ENCODE data around the gene FOXF1. TPM values are rescaled to one million over a fixed set of nuclear protein-coding genes. Genes with fewer than 3 reads are reported as not detected.

The FOXF1 gene
- total RNA-seq, 1 donor from 2014 or later, result 0.69 TPM

DNA sequence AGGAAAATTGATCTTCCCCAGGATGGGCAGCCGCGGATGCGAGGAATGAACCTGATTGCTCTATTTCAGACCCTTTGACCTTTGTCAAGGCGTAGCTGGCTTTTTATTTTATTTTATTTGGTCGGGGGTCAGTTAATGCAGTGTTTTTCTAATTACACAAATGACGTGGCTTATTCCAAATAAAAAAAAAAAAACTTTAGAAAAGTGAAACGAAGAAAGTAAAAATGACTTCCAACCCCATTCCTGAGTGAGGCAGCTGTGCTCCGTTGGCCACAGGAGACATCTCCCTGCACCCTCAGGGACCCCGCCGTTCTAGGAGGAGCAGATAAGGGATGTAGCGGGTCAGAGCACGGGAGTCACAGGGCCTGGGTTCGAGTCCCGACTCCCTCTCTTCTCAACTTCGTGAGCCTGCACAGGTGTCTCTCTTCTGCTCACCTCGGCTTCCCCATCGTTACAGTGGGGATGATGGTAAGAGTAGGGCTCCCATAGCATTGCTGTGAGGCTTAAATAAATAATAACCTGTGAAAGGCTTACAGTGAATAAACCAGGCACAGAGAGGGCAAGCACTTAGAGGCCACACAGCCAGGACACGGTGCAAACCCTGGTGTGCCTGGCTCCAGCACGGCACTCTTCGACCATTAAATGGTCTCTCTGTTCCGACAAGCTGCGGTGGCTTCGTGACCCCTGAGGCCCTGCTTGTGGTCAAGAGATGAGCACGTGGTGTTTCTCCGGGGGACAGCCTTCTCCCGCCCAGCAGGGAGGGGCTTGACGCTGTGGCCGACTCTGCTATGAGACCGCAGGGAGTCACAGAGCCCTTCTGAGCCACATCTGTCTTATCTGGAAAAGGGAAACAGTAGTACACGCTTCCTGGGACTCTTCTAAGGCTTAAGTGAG, 10.2 kb downstream of the FOXF1 start:
- Mint-ChIP-seq H3K9me3 (ENCODE audit: unreplicated experiment) (no peaks in the 10 kb centered on the region), H3K4me3 (ENCODE audit: unreplicated experiment) (no peak overlapping the region), H3K4me1 (ENCODE audit: unreplicated experiment) (peaks cover 2% of the 10 kb centered on the region), H3K27me3 (ENCODE audit: unreplicated experiment) (peaks cover 15% of the 10 kb centered on the region), H3K36me3 (ENCODE audit: low read depth, unreplicated experiment) (no peaks in the 10 kb centered on the region), H3K27ac (ENCODE audit: unreplicated experiment) (no peak overlapping the region)
- no peak for DNase-seq (ENCODE audit: low spot score)
- TF ChIP-seq, protein P1, sequence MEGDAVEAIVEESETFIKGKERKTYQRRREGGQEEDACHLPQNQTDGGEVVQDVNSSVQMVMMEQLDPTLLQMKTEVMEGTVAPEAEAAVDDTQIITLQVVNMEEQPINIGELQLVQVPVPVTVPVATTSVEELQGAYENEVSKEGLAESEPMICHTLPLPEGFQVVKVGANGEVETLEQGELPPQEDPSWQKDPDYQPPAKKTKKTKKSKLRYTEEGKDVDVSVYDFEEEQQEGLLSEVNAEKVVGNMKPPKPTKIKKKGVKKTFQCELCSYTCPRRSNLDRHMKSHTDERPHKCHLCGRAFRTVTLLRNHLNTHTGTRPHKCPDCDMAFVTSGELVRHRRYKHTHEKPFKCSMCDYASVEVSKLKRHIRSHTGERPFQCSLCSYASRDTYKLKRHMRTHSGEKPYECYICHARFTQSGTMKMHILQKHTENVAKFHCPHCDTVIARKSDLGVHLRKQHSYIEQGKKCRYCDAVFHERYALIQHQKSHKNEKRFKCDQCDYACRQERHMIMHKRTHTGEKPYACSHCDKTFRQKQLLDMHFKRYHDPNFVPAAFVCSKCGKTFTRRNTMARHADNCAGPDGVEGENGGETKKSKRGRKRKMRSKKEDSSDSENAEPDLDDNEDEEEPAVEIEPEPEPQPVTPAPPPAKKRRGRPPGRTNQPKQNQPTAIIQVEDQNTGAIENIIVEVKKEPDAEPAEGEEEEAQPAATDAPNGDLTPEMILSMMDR (IDR thresholded peaks at IDR 0.05; ENCODE audit: unreplicated experiment), result peak; percentile 10

DNA sequence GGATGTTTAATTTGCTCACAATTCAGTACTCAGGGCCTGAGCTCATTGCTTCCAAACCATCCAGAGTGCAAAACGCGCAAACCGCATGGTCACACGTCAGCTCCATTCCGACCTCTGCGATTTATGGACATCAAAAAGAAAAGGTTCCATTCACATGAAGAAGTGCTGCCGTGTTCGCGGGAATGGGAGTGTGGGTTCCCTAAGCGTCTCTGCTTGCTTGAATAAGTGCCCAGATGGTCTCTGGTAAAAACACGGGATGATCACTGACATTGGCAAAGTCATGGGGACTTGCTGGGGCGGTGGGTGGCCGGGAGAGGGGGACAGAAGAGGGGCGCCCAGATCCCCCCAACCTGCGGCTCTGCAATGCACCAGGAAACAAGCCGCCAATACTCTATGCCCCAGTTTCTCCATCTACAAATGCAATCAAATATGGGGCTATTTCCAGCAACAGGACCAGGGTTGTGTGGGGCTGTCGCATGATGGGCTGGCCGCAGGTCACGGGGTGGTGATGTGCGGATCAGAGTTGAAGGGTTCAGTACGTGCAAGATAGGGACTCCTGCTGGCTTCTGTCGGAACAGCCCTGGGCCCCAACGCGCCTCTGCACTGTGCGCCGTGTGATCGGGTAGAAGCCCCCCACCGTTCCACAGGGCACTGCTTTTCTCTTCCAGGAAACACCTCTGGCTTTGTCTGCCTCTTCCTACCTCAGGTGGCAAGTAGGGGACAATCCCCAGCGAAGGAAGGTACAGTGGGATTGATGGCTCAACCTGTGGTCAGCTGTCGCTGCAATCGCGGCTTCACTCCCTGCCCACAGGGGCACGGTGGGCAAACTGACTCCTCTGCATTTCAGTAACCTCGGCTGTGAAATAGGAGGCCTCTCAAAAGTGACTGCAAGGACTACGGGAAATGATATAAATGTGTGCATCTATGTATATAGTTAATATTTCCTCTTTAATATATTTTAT, 11.2 kb downstream of the FOXF1 start:
- H3K27me3 Mint-ChIP-seq (ENCODE audit: unreplicated experiment), result peaks cover 15% of the 10 kb centered on the region
- H3K9me3 Mint-ChIP-seq (ENCODE audit: unreplicated experiment), result no peaks in the 10 kb centered on the region
- H3K4me3 Mint-ChIP-seq (ENCODE audit: unreplicated experiment), result no peak overlapping the region

DNA sequence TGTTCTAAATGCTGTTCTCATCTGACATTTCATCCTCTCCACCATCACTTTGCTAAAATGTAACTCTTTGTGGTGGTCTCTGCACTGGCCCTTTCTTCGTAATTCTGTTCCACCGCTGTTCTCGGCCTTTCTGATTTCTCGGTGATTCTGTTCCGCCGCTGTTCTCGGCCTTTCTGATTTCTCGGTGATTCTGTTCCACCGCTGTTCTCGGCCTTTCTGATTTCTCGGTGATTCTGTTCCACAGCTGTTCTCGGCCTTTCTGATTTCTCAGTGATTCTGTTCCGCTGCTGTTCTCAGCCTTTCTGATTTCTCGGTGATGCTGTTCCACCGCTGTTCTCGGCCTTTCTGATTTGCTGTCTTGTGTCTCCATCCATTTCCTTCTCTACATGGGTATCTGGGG, 12.3 kb downstream of the FOXF1 start:
- TF ChIP-seq, protein P1 (IDR thresholded peaks at IDR 0.05; ENCODE audit: unreplicated experiment), result no peak
- no peaks in the 10 kb centered on the region for H3K9me3 Mint-ChIP-seq (ENCODE audit: unreplicated experiment)
- H3K4me1 Mint-ChIP-seq (ENCODE audit: unreplicated experiment), result no peaks in the 10 kb centered on the region
- H3K36me3 Mint-ChIP-seq (ENCODE audit: low read depth, unreplicated experiment), result no peaks in the 10 kb centered on the region
- H3K4me3 Mint-ChIP-seq (ENCODE audit: unreplicated experiment), result no peak overlapping the region
- DNase-seq (ENCODE audit: low spot score), result no peak
- peaks cover 10% of the 10 kb centered on the region for H3K27me3 Mint-ChIP-seq (ENCODE audit: unreplicated experiment)
- no peak overlapping the region for H3K27ac Mint-ChIP-seq (ENCODE audit: unreplicated experiment)

More for the DNA sequence above, 11.2 kb downstream of the FOXF1 start:
- no peak for DNase-seq (ENCODE audit: low spot score)
- Mint-ChIP-seq H3K27ac (ENCODE audit: unreplicated experiment) (no peak overlapping the region), H3K4me1 (ENCODE audit: unreplicated experiment) (peaks cover 2% of the 10 kb centered on the region), H3K36me3 (ENCODE audit: low read depth, unreplicated experiment) (no peaks in the 10 kb centered on the region)
- TF ChIP-seq, protein P1 (IDR thresholded peaks at IDR 0.05; ENCODE audit: unreplicated experiment), result no peak

DNA sequence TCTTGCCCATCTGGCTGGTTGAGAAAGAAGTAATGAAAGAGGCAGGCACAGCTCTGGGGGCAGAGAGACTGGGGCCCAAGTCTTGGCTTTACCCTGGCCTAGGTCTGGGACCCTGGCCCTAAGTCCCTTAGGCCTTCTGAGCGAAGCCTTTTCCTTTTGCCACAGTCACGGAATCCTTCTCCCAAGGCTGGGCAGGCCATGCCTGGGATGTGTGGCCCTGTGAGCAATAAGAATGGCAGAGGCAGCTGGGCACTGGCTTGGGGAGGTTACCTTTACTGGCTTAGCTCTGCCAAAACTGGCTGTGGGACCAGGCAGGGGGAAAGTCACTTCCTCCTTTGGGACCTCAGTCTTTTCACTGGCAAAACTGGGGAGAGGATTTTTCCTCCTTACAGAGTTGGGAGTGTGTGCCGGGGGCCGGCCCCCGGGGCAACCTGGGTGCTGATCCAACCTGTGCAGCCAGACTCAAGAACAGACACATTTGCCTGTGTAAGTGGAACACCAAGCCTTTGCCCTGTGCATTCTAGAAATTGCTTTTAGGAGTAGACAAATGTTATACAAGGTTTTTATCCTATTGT, 12.9 kb downstream of the FOXF1 start:
- H3K27ac Mint-ChIP-seq (ENCODE audit: unreplicated experiment), result no peak overlapping the region

More for the DNA sequence above, 12.9 kb downstream of the FOXF1 start:
- H3K4me1 Mint-ChIP-seq (ENCODE audit: unreplicated experiment), result no peaks in the 10 kb centered on the region
- TF ChIP-seq, protein P1 (IDR thresholded peaks at IDR 0.05; ENCODE audit: unreplicated experiment), result no peak
- DNase-seq (ENCODE audit: low spot score), result no peak
- H3K9me3 Mint-ChIP-seq (ENCODE audit: unreplicated experiment), result no peaks in the 10 kb centered on the region
- no peak overlapping the region for H3K4me3 Mint-ChIP-seq (ENCODE audit: unreplicated experiment)
- no peaks in the 10 kb centered on the region for H3K36me3 Mint-ChIP-seq (ENCODE audit: low read depth, unreplicated experiment)
- peaks cover 10% of the 10 kb centered on the region for H3K27me3 Mint-ChIP-seq (ENCODE audit: unreplicated experiment)

Measured in endothelial cell (in vitro differentiated cells).